GM23248 (cell line): Measurements from ENCODE around the gene LAMA5. TPM values are rescaled to one million over a fixed set of nuclear protein-coding genes. Genes with fewer than 3 reads are reported as not detected.

Experiments
- DNase-seq: peaks from one replicate; pipeline ENCODE4 v3.0.0-alpha.2; 2015
- H2AFZ ChIP-seq: fragments of 200-600 bp; sonication (generic); 2 replicates; pipeline ENCODE4 v1.6.1; 2016; ENCODE audit warnings: antibody characterized with exemption
- H3F3A ChIP-seq: fragments of 200-600 bp; sonication (generic); 2 replicates; pipeline ENCODE4 v1.6.1; 2016; ENCODE audit warnings: mild to moderate bottlenecking, antibody characterized with exemption, mixed run types; ENCODE audit not compliant: insufficient read depth
- H3K27ac ChIP-seq: fragments of 200-600 bp; sonication (generic); 2 replicates; pipeline ENCODE4 v1.5.1; 2016; ENCODE audit warnings: mild to moderate bottlenecking
- H3K27me3 ChIP-seq: fragments of 200-600 bp; sonication (generic); replicated peaks from 2 replicates; pipeline ENCODE4 v1.6.1; 2016; ENCODE audit warnings: mild to moderate bottlenecking; ENCODE audit not compliant: insufficient read depth
- H3K36me3 ChIP-seq: fragments of 200-600 bp; sonication (generic); 2 replicates; pipeline ENCODE4 v1.6.1; 2016; ENCODE audit warnings: low read depth, mild to moderate bottlenecking
- H3K4me1 ChIP-seq: fragments of 200-600 bp; sonication (generic); 2 replicates; pipeline ENCODE4 v1.6.1; 2016; ENCODE audit warnings: mild to moderate bottlenecking; ENCODE audit not compliant: insufficient read depth
- H3K4me2 ChIP-seq: fragments of 200-600 bp; sonication (generic); one replicate; pipeline ENCODE4 v1.6.1; 2016; ENCODE audit warnings: mild to moderate bottlenecking; ENCODE audit not compliant: unreplicated experiment
- H3K4me3 ChIP-seq: fragments of 200-600 bp; sonication (generic); 2 replicates; pipeline ENCODE4 v1.5.1; 2016; ENCODE audit warnings: mild to moderate bottlenecking
- H3K79me2 ChIP-seq: fragments of 200-600 bp; sonication (generic); 2 replicates; pipeline ENCODE4 v1.6.1; 2016; ENCODE audit warnings: mild to moderate bottlenecking; ENCODE audit not compliant: insufficient read depth
- H3K9ac ChIP-seq: fragments of 200-600 bp; sonication (generic); 2 replicates; pipeline ENCODE4 v1.6.1; 2016; ENCODE audit warnings: mild to moderate bottlenecking
- H3K9me2 ChIP-seq: fragments of 200-600 bp; sonication (generic); 2 replicates; pipeline ENCODE4 v1.6.1; 2016; ENCODE audit warnings: mixed run types, mild to moderate bottlenecking, moderate library complexity; ENCODE audit not compliant: insufficient read depth
- H3K9me3 ChIP-seq: fragments of 200-600 bp; sonication (generic); one replicate; pipeline ENCODE4 v1.6.1; 2017; ENCODE audit warnings: low read depth
- H4K20me1 ChIP-seq: fragments of 200-600 bp; sonication (generic); 2 replicates; pipeline ENCODE4 v1.6.0; 2016; ENCODE audit not compliant: insufficient read depth
- EZH2 ChIP-seq: fragments of 200-600 bp; sonication (generic); IDR thresholded peaks from 2 replicates; pipeline ENCODE4 v1.6.1; 2018; ENCODE audit warnings: antibody characterized with exemption, mild to moderate bottlenecking; ENCODE audit not compliant: insufficient read depth, poor library complexity, severe bottlenecking
- EZH2phosphoT487 ChIP-seq: fragments of 200-600 bp; sonication (generic); IDR thresholded peaks from 2 replicates; pipeline ENCODE4 v1.6.1; 2018; ENCODE audit warnings: antibody characterized with exemption, moderate library complexity, mild to moderate bottlenecking, low read depth; ENCODE audit not compliant: insufficient read depth
- WGBS, 2 experiments: methylation state at CpG; one replicate each; pipeline ENCODE4 v1.1.6; 2015 to 2017; ENCODE audit warnings: low lambda C conversion rate in 2 of 2, low coverage in 1 of 2; ENCODE audit errors: missing lambda C conversion rate in 2 of 2; 5-methylcytosine and 5-hydroxymethylcytosine counted together
- in situ Hi-C: fragments of 300-500 bp; cut with MboI; formaldehyde crosslinking; loops from 2 replicates; pipeline ENCODE4 v1.15.0; 2020
- polyA plus RNA-seq: library from polyadenylated mRNA; unstranded; fragments of >200 nt; fragmentation: Nextera tagmentation; extraction: Ambion mirVana; gene quantifications from 2 replicates; pipeline ENCODE4 v1.2.1, GENCODE V29; 2016
- total RNA-seq: library from RNA; depleted of rRNA; stranded (reverse); fragments of >200 nt; shearing (Covaris generic); gene quantifications from 2 replicates; pipeline ENCODE4 v1.2.3, GENCODE V29; 2014

The LAMA5 gene
- total and polyA plus RNA-seq, 2 experiments from 2014 or later = 4.5 to 6.0 TPM

DNA sequence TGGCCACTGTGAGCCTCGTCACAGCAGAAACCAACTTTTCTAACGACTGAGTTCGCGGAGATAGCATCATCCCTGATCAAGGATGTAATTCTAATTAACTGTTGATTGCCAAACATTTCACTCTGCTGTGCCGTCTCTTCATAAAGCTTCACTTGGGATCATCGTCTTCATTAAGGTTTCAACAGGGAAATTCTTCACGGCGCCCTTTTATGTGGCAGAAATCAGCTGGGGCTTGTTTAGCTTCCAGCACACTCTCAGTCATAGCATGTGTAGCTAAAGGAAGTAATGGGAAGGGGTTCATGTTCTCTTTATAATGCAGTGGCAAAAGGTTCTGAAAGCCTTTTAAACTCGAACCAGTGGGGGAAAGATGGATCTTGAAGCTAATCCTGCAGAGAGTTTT is 73.2 kb downstream of the LAMA5 start:
- H3K9me3 ChIP-seq = no peaks in the 10 kb centered on the region
- H3K4me3 ChIP-seq = no peak overlapping the region
- no peak overlapping the region for H2AFZ ChIP-seq
- peaks cover 7% of the 10 kb centered on the region; the same call in 1 of the 2 replicates for H3K36me3 ChIP-seq
- H3K27ac ChIP-seq = no peak overlapping the region
- in situ Hi-C loops = no loop called here
- H3F3A ChIP-seq = no peaks in the 10 kb centered on the region
- no peak overlapping the region for H3K4me2 ChIP-seq
- TF ChIP-seq EZH2phosphoT487 (no peak), EZH2 (no peak)
- no peaks in the 10 kb centered on the region for H4K20me1 ChIP-seq
- DNase-seq = no peak
- no peaks in the 10 kb centered on the region for H3K79me2 ChIP-seq
- no peak overlapping the region for H3K9ac ChIP-seq
- H3K9me2 ChIP-seq = no peaks in the 10 kb centered on the region
- H3K4me1 ChIP-seq = no peaks in the 10 kb centered on the region
- WGBS, 2 experiments = 80 to 83% methylated on average over 9 of the region's 9 CpGs
- H3K27me3 ChIP-seq = no peaks in the 10 kb centered on the region

GRCh38 chr20:62293111-62293784 is 73.9 kb downstream of the LAMA5 start:
- Histone ChIP-seq H3K9ac (no peak overlapping the region), H3K9me3 (no peaks in the 10 kb centered on the region), H3K36me3 (peaks cover 7% of the 10 kb centered on the region; the same call in 1 of the 2 replicates), H3K4me3 (no peak overlapping the region), H2AFZ (no peak overlapping the region), H3K4me1 (no peaks in the 10 kb centered on the region), H3F3A (no peaks in the 10 kb centered on the region), H3K9me2 (no peaks in the 10 kb centered on the region), H3K79me2 (no peaks in the 10 kb centered on the region), H3K27ac (no peak overlapping the region), H3K27me3 (no peaks in the 10 kb centered on the region), H4K20me1 (no peaks in the 10 kb centered on the region), H3K4me2 (no peak overlapping the region)
- in situ Hi-C loops = no loop called here
- DNase-seq = no peak
- TF ChIP-seq EZH2 = no peak
- no peak for TF ChIP-seq EZH2phosphoT487
- 94 to 97% methylated on average over 18 to 20 of the region's 20 CpGs for WGBS, 2 experiments

- no peak overlapping the region for H2AFZ ChIP-seq
- in situ Hi-C loops = no loop called here
- no peak overlapping the region for H3K9ac ChIP-seq
- H3F3A ChIP-seq = no peaks in the 10 kb centered on the region
- H3K9me2 ChIP-seq = no peaks in the 10 kb centered on the region
- TF ChIP-seq EZH2phosphoT487 (no peak), EZH2 (no peak)
- H3K27me3 ChIP-seq = no peaks in the 10 kb centered on the region
- H3K9me3 ChIP-seq = no peaks in the 10 kb centered on the region
- WGBS, 2 experiments = 89 to 91% methylated on average over 11 of the region's 11 CpGs
- no peak for DNase-seq
- H3K36me3 ChIP-seq = peaks cover 7% of the 10 kb centered on the region; the same call in 1 of the 2 replicates
- H3K4me3 ChIP-seq = no peak overlapping the region
- H4K20me1 ChIP-seq = no peaks in the 10 kb centered on the region
- no peak overlapping the region for H3K4me2 ChIP-seq
- no peak overlapping the region for H3K27ac ChIP-seq
- H3K4me1 ChIP-seq = no peaks in the 10 kb centered on the region
- no peaks in the 10 kb centered on the region for H3K79me2 ChIP-seq
These were observed 75.0 kb downstream of the LAMA5 start for GRCh38 chr20:62292108-62292507.

DNA sequence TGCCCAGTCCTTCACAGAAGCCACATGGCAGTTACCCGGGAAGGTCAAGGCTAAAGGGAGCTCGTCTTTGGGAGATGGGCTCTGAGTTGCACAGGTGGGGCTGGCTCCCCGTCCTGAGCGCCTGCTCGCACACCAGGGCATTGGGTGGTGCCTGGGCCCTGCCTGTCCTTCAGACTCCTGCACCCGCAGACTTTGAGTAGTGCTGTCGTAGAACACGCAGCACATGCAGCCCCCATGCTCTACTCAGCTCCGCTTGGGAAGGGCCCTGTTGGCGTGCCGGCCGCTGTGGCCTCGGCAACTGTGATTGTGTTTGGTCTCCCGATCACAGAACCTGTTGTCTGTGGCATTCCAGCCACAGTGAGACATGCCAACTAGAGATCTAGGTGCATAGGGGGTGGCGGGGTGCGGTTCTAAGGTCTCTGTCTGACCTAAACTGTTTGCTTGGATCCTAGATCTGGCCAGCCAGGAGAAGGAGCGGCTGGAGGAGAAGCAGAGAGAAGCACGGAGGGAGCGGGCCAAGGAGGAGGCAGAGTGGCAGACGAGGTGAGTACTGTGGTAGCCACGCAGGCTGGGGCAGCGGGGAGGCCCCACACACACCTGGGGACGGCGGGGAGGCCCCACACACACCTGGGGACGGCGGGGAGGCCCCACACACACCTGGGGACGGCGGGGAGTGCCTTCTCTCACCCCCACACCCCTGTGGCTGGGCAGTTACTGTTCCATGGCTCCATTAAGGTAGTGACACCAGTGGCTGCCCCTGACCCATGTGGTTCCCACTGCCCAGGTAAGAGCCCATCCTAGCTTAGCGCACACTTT is 75.7 kb downstream of the LAMA5 start:
- Histone ChIP-seq H3K4me1 (no peaks in the 10 kb centered on the region), H3K4me2 (no peak overlapping the region), H2AFZ (no peak overlapping the region), H3K36me3 (peaks cover 7% of the 10 kb centered on the region; the same call in 1 of the 2 replicates), H3K27ac (no peak overlapping the region), H3K4me3 (no peak overlapping the region), H3F3A (no peaks in the 10 kb centered on the region), H3K9me3 (no peaks in the 10 kb centered on the region), H3K9ac (no peak overlapping the region), H3K9me2 (no peaks in the 10 kb centered on the region), H3K27me3 (no peaks in the 10 kb centered on the region), H3K79me2 (no peaks in the 10 kb centered on the region), H4K20me1 (no peaks in the 10 kb centered on the region)
- in situ Hi-C loops = no loop called here
- no peak for TF ChIP-seq EZH2
- TF ChIP-seq EZH2phosphoT487 = no peak
- WGBS, 2 experiments = 96% methylated on average over 23 to 29 of the region's 29 CpGs
- DNase-seq = no peak
